Cerebellar nuclear complex (tissue), 1 donor: ENCODE results near the gene METAP2.

Source experiments
- DNase-seq, 2 experiments: peaks; one replicate each; lab custom pipeline; 2025; lab: John Stamatoyannopoulos, UW

Gene METAP2

DNA sequence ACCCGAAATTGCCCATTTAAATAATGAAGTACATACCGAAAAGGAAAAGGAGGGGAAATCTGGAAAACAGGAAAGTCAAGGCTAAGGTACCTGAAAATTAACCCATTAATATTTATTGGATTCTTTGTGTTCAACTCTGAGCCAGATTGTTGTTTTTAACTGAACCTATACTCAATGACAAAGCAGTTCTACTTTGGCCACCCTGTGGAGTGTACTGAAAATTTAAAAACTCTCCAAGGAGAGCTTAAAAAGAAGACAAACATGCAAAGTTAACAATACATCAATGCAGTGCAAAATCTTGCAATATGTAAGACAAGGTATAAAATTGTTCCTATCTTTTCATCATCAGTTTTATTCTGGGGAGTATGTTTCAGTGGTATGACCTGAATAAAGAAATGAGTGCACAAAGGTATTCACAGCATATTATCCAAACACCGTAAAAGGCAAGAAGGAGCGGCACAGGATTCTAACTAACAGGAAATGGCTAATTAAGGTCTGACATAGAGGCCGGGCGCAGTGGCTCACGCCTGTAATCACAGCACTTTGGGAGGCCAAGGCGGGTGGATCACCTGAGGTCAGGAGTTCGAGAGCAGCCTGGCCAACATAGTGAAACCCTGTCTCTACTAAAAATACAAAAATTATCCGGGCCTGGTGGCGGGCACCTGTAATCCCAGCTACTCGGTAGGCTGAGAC lies 75.6 kb downstream of the METAP2 start:
- DNase-seq, result no peak

DNA sequence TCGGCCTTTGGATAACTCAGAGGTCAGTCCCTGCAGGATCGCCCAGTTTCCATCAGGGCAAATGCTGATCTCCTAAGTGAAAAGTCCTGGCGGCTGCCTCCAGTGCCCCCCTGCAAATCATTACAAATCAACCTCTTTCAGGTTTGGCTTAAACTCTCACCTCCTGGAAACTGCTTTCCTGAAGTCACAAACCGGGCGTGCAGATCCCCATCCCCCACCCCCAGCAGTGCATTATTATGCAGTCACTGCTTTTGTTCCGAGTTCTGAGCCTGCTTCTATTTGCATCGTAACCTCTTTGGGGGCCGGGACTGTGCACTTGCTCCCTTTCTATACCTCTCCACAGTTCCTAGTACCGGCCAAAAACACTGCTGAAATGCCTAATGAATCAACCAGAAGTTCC lies 77.4 kb downstream of the METAP2 start, which contains the start of gene USP44:
USP44 (minus strand) TSS at position 172 of the 400 bp plus-strand sequence. CDS start 17,220 bp downstream, outside the sequence.
- DNase-seq, result no peak

DNA sequence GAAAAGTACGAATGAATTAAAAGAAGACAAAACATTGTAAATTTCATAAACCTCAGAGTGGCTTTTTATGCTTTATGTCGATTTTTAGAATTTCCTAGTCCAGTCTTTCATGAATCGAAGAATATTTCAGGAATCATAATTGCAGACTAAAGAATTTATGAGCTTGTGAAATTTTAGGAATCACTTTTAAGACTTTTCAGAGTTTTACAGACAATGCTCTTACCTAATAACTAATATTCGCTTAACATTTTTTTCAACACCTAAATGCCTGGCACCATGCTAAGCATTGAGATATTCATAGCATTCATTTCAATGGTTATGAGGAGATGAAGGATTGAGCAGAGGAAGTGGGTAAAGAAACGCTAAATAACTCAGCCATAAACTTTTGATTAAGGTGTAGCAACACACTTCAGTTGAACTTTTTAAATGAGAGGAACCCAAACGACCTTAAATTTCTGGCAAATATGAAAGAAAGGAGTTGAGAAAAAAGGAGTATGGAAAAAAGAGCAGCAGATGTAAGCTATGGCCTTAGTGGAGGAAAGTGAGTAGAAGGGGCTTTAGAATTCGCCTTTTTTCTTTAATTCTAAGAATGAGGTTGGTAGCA lies 78.1 kb downstream of the METAP2 start:
- DNase-seq, result no peak

DNA sequence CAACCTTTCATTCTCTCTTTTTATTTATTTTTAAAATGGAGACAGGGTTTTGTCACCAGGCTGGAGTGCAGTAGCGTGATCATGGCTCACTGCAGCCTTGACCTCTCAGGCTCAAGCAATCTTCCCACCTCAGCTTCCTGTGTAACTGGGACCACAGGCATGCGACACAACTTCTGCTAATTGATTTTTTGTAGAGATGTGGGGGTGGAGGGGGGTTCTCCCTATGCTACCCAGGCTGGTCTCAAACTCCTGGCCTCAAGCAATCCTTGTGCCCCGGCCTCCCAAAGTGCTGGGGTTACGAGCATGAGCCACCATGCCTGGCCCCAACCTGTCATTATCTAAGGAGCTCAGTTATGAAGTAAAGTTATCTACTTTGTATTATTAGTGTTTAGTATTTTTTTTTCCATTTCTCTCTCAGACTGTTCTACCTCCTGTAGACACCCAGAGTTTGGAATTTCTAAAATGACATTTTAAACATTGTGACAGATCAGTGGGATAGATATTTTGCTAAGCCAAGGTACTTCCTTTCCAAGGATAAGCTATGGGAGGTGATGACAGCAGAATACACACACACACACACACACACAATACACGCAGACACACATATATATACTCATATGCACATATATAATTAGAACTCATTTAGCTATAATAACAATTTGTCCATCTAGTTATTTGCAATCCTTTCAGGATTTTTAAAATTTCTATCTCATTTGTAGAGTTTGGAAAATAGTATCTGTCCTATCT lies 79.4 kb downstream of the METAP2 start:
- no peak for DNase-seq

DNA sequence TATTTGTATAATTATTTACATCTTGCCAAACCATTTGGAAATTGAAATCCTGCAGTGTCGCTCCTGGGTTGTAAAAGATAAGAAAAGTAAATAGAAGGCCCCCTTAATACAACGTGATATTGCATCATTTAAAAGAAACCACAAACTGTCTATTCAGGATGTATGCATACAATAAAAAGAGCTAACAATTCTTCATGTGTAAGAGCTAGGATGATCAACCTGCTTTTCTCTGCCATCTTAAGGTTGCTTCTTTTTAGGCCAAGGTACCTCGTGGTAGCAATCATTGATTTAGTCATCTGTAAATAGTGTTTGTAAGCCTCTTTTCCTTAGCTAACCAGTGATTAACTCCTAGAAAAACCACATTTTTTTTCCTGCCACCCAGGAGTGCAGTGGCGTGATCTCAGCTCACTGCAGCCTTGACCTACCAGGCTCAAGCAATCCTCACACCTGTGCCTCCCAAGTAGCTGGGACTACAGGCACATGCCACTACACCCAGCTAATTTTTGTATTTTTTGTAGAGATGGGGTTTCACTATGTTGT lies 80.7 kb downstream of the METAP2 start:
- no peak for DNase-seq

DNA sequence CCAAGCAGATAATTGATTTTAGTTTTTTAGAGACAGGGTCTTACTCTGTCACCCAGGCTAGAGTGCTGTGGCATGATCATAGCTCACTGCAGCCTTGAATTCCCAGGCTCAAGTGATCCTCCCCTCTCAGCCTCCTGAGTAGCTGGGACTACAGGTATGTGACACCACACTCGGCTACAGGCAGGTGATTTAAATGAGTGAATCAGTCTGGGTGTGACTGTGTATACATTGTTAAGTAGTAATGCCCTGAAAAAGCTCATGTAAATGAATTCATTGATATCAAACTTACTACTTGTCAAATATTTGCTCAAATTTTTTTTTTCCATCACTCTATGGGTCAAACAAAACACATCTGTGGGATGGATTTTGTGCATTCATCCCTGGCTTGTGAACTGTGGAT lies 83.7 kb downstream of the METAP2 start:
- DNase-seq, result no peak
